Spleen (tissue), 11 donors: Measurements from ENCODE around the gene CRISP2. TPM values are rescaled to one million over a fixed set of nuclear protein-coding genes. Genes with fewer than 3 reads are reported as not detected.
"Not testable (repeated sequence)": the region's sequence is repeated elsewhere in the genome, so short reads cannot be mapped to it uniquely, and the experiment has no call there.

ENCODE experiments used
- DNase-seq: peaks from one replicate; pipeline ENCODE4 v3.0.0-alpha.2; 2020
- H3K27ac ChIP-seq, 8 donors: fragments of 200-600 bp; sonication (generic) in 7 of 8; 1 replicate in 4 of 8; 2 replicates in 4 of 8; pipeline versions ENCODE4 v1.5.0 to v1.8.0; 2016 to 2021; ENCODE audit warnings: inconsistent platforms in 4 of 8, mild to moderate bottlenecking in 4 of 8, moderate library complexity in 1 of 8
- H3K27me3 ChIP-seq, 7 donors: fragments of 200-600 bp; sonication (generic) in 6 of 7; replicated peaks in 1 of 7; 1 replicate in 4 of 7; 2 replicates in 3 of 7; pipeline versions ENCODE4 v1.5.0 to v1.8.0; 2016 to 2021; ENCODE audit warnings: inconsistent platforms in 3 of 7, mild to moderate bottlenecking in 1 of 7
- H3K36me3 ChIP-seq, 6 donors: fragments of 200-600 bp; sonication (generic) in 5 of 6; 1 replicate in 4 of 6; 2 replicates in 2 of 6; pipeline versions ENCODE4 v1.5.0 to v1.8.0; 2016 to 2021; ENCODE audit warnings: inconsistent platforms in 2 of 6
- H3K4me1 ChIP-seq, 6 donors: fragments of 200-600 bp; sonication (generic) in 5 of 6; 1 replicate in 3 of 6; 2 replicates in 3 of 6; pipeline versions ENCODE4 v1.5.0 to v1.8.0; 2016 to 2021; ENCODE audit warnings: inconsistent platforms in 3 of 6
- H3K4me3 ChIP-seq, 8 donors: fragments of 200-600 bp; sonication (generic) in 7 of 8; 1 replicate in 4 of 8; 2 replicates in 4 of 8; pipeline versions ENCODE4 v1.5.0 to v1.8.0; 2016 to 2021; ENCODE audit warnings: inconsistent platforms in 4 of 8, mild to moderate bottlenecking in 4 of 8, moderate library complexity in 2 of 8
- H3K9me3 ChIP-seq, 8 donors: fragments of 200-600 bp; sonication (generic) in 7 of 8; 1 replicate in 4 of 8; 2 replicates in 4 of 8; pipeline versions ENCODE4 v1.5.0 to v1.8.0; 2016 to 2021; ENCODE audit warnings: inconsistent platforms in 4 of 8
- CTCF ChIP-seq, 11 experiments: fragments of 200-600 bp in 7 of 11; fragments of 450-650 bp in 4 of 11; sonication (generic) in 4 of 11; IDR thresholded peaks in 8 of 11; conservative IDR thresholded peaks in 3 of 11; 1 replicate in 7 of 11; 2 replicates in 4 of 11; pipeline versions ENCODE4 v1.4.0 to v1.8.0; 2016 to 2021; ENCODE audit warnings: antibody characterized with exemption in 11 of 11, inconsistent platforms in 4 of 11, mild to moderate bottlenecking in 1 of 11
- POLR2A ChIP-seq, 3 donors: fragments of 450-650 bp; IDR thresholded peaks; one replicate each; pipeline ENCODE4 v1.5.1; 2017; ENCODE audit warnings: antibody characterized with exemption in 3 of 3, mild to moderate bottlenecking in 1 of 3
- POLR2AphosphoS5 ChIP-seq, 3 donors: sonication (generic); formaldehyde crosslinking; IDR thresholded peaks; one replicate each; pipeline ENCODE4 v1.5.1; 2017; ENCODE audit warnings: antibody characterized with exemption in 3 of 3
- WGBS, 5 donors: extraction: QIAGEN DNeasy Blood & Tissue Kit in 3 of 5; methylation state at CpG; one replicate each; pipeline versions ENCODE4 v1.1.5 to v1.1.7; 2013 to 2018; 5-methylcytosine and 5-hydroxymethylcytosine counted together
- intact Hi-C: fragments of 100-400 bp; cut with DNase I; formaldehyde crosslinking; loops from one replicate; pipeline ENCODE4 v1.15.0; 2023; ENCODE audit warnings: low total_unique reads
- polyA plus RNA-seq, 3 donors: library from polyadenylated mRNA; stranded (reverse); fragments of 200-250 nt; gene quantifications; one replicate each; pipeline ENCODE4 v1.2.1, GENCODE V29; 2013
- total RNA-seq, 7 donors: library from RNA; depleted of rRNA in 3 of 7; stranded (reverse); fragments of >200 nt in 3 of 7; fragmentation: NEBNext Ultra II Directional in 4 of 7; extraction: Animal tissue kit (Norgen Biotek cat#: 25700) in 4 of 7; gene quantifications; one replicate each; pipeline versions ENCODE4 v1.1.0 to v1.2.1, GENCODE V29; 2016 to 2021
- donor health status: healthy with polysubstance abuse.
- donor health status: DM: no; HTN: no; CAD: no; lungs with moderate emphysema.
- donor health status: DM: no; HTN: no; CAD: no.
- donor health status: Bipolar disorder and iron deficiency.
- donor health status: healthy.
- donor health status: DM: no; HTN: no; CAD: no.
- donor health status: DM: yes; HTN: yes; CAD: no.

CRISP2 gene
- total and polyA plus RNA-seq, 10 donors: 0.26 to 2.5 (median 0.42) TPM; not detected in 6

GRCh38 chr6:49730251-49730650 is 16.9 kb upstream of the CRISP2 start:
- TF ChIP-seq POLR2A (IDR thresholded peaks at IDR 0.05) (no peak), POLR2AphosphoS5 (IDR thresholded peaks at IDR 0.05) (no peak), CTCF (IDR thresholded peaks at IDR 0.05 in 8 of 11, conservative IDR thresholded peaks at IDR 0.05 in 3 of 11) (no peak)
- Histone ChIP-seq H3K27me3 (no peaks in the 10 kb centered on the region), H3K9me3 (no peaks in the 10 kb centered on the region), H3K27ac (no peak overlapping the region), H3K36me3 (peaks cover 0 to 68% (median 0%) of the 10 kb centered on the region in 6 donors), H3K4me3 (no peak overlapping the region), H3K4me1 (no peaks in the 10 kb centered on the region)
- intact Hi-C loops: no loop called here
- DNase-seq: no peak

- 65 to 86% (median 79%) methylated on average over 4 of the region's 4 CpGs for WGBS, 5 donors
- H3K27ac ChIP-seq, H3K4me3 ChIP-seq: not testable (repeated sequence)
Measured at GRCh38 chr6:49723917-49724316, 10.6 kb upstream of the CRISP2 start.

GRCh38 chr6:49721297-49721696 is 8.0 kb upstream of the CRISP2 start:
- Histone ChIP-seq H3K4me1 (no peaks in the 10 kb centered on the region), H3K9me3 (peaks cover 0 to 42% (median 15%) of the 10 kb centered on the region in 8 donors), H3K36me3 (no peaks in the 10 kb centered on the region), H3K4me3 (no peak overlapping the region), H3K27me3 (no peaks in the 10 kb centered on the region), H3K27ac (no peak overlapping the region)
- DNase-seq: no peak
- WGBS, 5 donors: 63 to 80% (median 72%) methylated on average over 2 of the region's 2 CpGs
- TF ChIP-seq POLR2A (IDR thresholded peaks at IDR 0.05) (no peak), CTCF (IDR thresholded peaks at IDR 0.05 in 8 of 11, conservative IDR thresholded peaks at IDR 0.05 in 3 of 11) (no peak), POLR2AphosphoS5 (IDR thresholded peaks at IDR 0.05) (no peak)
- intact Hi-C loops: no loop called here

More at GRCh38 chr6:49723917-49724316, 10.6 kb upstream of the CRISP2 start:
- peaks cover 0 to 36% (median 9%) of the 10 kb centered on the region in 8 donors for H3K9me3 ChIP-seq
- peaks cover 0 to 20% (median 0%) of the 10 kb centered on the region in 6 donors for H3K36me3 ChIP-seq
- DNase-seq, intact Hi-C loops, H3K27me3 ChIP-seq, H3K4me1 ChIP-seq: not testable (repeated sequence)

GRCh38 chr6:49720372-49720771 is 7.0 kb upstream of the CRISP2 start:
- WGBS, 5 donors: 80 to 92% (median 89%) methylated on average over 7 of the region's 7 CpGs
- peaks cover 0 to 42% (median 15%) of the 10 kb centered on the region in 8 donors for H3K9me3 ChIP-seq
- DNase-seq: no peak
- H3K4me3 ChIP-seq: no peak overlapping the region
- no peaks in the 10 kb centered on the region for H3K4me1 ChIP-seq
- no peaks in the 10 kb centered on the region for H3K27me3 ChIP-seq
- no peak overlapping the region for H3K27ac ChIP-seq
- intact Hi-C loops: no loop called here
- no peaks in the 10 kb centered on the region for H3K36me3 ChIP-seq
- no peak for TF ChIP-seq CTCF (IDR thresholded peaks at IDR 0.05 in 8 of 11, conservative IDR thresholded peaks at IDR 0.05 in 3 of 11)
- TF ChIP-seq POLR2A (IDR thresholded peaks at IDR 0.05): no peak
- no peak for TF ChIP-seq POLR2AphosphoS5 (IDR thresholded peaks at IDR 0.05)

- Histone ChIP-seq H3K9me3 (peaks cover 4 to 32% (median 20%) of the 10 kb centered on the region in 8 donors), H3K4me3 (no peak overlapping the region), H3K27ac (no peak overlapping the region), H3K4me1 (no peaks in the 10 kb centered on the region), H3K27me3 (no peaks in the 10 kb centered on the region), H3K36me3 (peaks cover 0 to 20% (median 0%) of the 10 kb centered on the region in 6 donors)
- no peak for DNase-seq
- intact Hi-C loops: no loop called here
- no peak for TF ChIP-seq POLR2AphosphoS5 (IDR thresholded peaks at IDR 0.05)
- no peak for TF ChIP-seq CTCF (IDR thresholded peaks at IDR 0.05 in 8 of 11, conservative IDR thresholded peaks at IDR 0.05 in 3 of 11)
- TF ChIP-seq POLR2A (IDR thresholded peaks at IDR 0.05): no peak
Measured at GRCh38 chr6:49698478-49698877, 14.9 kb downstream of the CRISP2 start.
